Hepatocyte (in vitro differentiated cells): ENCODE data around the gene KIF18B. TPM values are rescaled to one million over a fixed set of nuclear protein-coding genes. Genes with fewer than 3 reads are reported as not detected.

Source experiments
- DNase-seq: peaks from one replicate; pipeline ENCODE4 v3.0.0-alpha.2; 2016; ENCODE audit warnings: low spot score
- H2AFZ ChIP-seq: fragments of 200-600 bp; sonication (generic); 2 replicates; pipeline ENCODE4 v1.6.0; 2016; ENCODE audit warnings: antibody characterized with exemption, mild to moderate bottlenecking
- H3K27ac ChIP-seq: fragments of 200-600 bp; sonication (generic); 2 replicates; pipeline ENCODE4 v1.5.1; 2016; ENCODE audit warnings: mild to moderate bottlenecking
- H3K27me3 ChIP-seq: fragments of 200-600 bp; sonication (generic); 2 replicates; pipeline ENCODE4 v1.6.1; 2016
- H3K36me3 ChIP-seq: fragments of 200-600 bp; sonication (generic); replicated peaks from 2 replicates; pipeline ENCODE4 v1.5.1; 2016; ENCODE audit warnings: low read depth; ENCODE audit not compliant: insufficient read depth
- H3K4me1 ChIP-seq: fragments of 200-600 bp; sonication (generic); 2 replicates; pipeline ENCODE4 v1.5.1; 2016; ENCODE audit warnings: mild to moderate bottlenecking, moderate library complexity; ENCODE audit not compliant: insufficient read depth
- H3K4me2 ChIP-seq: fragments of 200-600 bp; sonication (generic); 2 replicates; pipeline ENCODE4 v1.6.0; 2016
- H3K4me3 ChIP-seq: fragments of 200-600 bp; sonication (generic); 2 replicates; pipeline ENCODE4 v1.5.1; 2016; ENCODE audit warnings: mild to moderate bottlenecking
- H3K79me2 ChIP-seq: fragments of 200-600 bp; sonication (generic); 2 replicates; pipeline ENCODE4 v1.6.0; 2017; ENCODE audit warnings: mild to moderate bottlenecking
- H3K9me2 ChIP-seq: fragments of 200-600 bp; sonication (generic); replicated peaks from 2 replicates; pipeline ENCODE4 v1.6.0; 2017; ENCODE audit warnings: mild to moderate bottlenecking; ENCODE audit not compliant: insufficient read depth
- H3K9me3 ChIP-seq: fragments of 200-600 bp; sonication (generic); 2 replicates; pipeline ENCODE4 v1.5.1; 2016; ENCODE audit warnings: low read depth, mild to moderate bottlenecking
- H4K20me1 ChIP-seq: fragments of 200-600 bp; sonication (generic); 2 replicates; pipeline ENCODE4 v1.6.0; 2016; ENCODE audit warnings: mild to moderate bottlenecking; ENCODE audit not compliant: insufficient read depth, poor library complexity, severe bottlenecking
- EZH2 ChIP-seq: fragments of 200-600 bp; sonication (generic); IDR thresholded peaks from 2 replicates; pipeline ENCODE4 v1.6.1; 2016; ENCODE audit warnings: antibody characterized with exemption, mild to moderate bottlenecking, borderline replicate concordance
- EZH2phosphoT487 ChIP-seq: fragments of 200-600 bp; sonication (generic); IDR thresholded peaks from one replicate; pipeline ENCODE4 v1.6.1; 2018; ENCODE audit warnings: antibody characterized with exemption, mild to moderate bottlenecking, low read depth, moderate library complexity; ENCODE audit not compliant: unreplicated experiment, severe bottlenecking
- WGBS: methylation state at CpG from one replicate; pipeline ENCODE4 v1.1.6; 2016; ENCODE audit warnings: low lambda C conversion rate; ENCODE audit errors: missing lambda C conversion rate; 5-methylcytosine and 5-hydroxymethylcytosine counted together
- polyA plus RNA-seq: library from polyadenylated mRNA; unstranded; fragments of >200 nt; fragmentation: Nextera tagmentation; extraction: Ambion mirVana; gene quantifications from 2 replicates; pipeline ENCODE4 v1.2.1, GENCODE V29; 2016
- total RNA-seq: library from RNA; depleted of rRNA; stranded (reverse); fragments of >200 nt; gene quantifications from 2 replicates; pipeline ENCODE4 v1.2.3, GENCODE V29; 2014
- TF ChIP-seq, protein P1 (sequence below): fragments of 200-600 bp; sonication (generic); IDR thresholded peaks from 2 replicates; pipeline ENCODE4 v1.5.1; 2016; ENCODE audit warnings: antibody characterized with exemption, mild to moderate bottlenecking; ENCODE audit not compliant: poor library complexity

The KIF18B gene
- total and polyA plus RNA-seq, 2 experiments from 2014 or later, result 1.8 to 4.3 TPM

DNA sequence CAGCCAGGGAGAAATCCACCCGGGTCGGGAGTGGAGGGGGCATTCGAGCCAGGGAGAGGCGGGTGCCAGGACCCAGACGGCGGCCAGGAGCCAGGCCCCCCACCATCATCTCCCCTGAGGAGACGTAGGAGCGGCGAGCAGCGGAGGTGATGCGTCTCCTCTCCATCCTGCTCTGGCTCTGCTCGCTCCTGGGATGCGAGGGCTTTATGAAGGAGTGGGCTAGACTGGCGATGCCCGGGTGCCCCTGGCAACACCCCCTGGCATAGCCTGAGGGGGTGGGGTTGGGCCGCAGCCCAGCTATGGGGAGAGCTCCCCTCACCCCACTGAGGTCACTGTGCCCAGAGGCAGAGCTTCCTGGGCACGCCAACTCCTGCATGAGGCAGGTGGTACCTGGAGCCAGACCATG, 32.2 kb downstream of the KIF18B start, which contains the start of gene GFAP:
GFAP (minus strand) TSS at position 180 of the 406 bp plus-strand sequence; CDS start at position 166, 14 bp downstream.
- peak; percentile 4 for DNase-seq
- no peaks in the 10 kb centered on the region for H3K79me2 ChIP-seq
- H3K9me2 ChIP-seq, result no peaks in the 10 kb centered on the region
- no peaks in the 10 kb centered on the region for H4K20me1 ChIP-seq
- H3K36me3 ChIP-seq, result no peaks in the 10 kb centered on the region
- H3K4me3 ChIP-seq, result no peak within 1 kb of the TSS
- no peak within 1 kb of the TSS for H3K4me2 ChIP-seq
- peaks cover 6% of the 10 kb centered on the region for H3K27me3 ChIP-seq
- no peaks in the 10 kb centered on the region for H3K9me3 ChIP-seq
- WGBS, result 87% methylated on average over 12 of the region's 17 CpGs
- peaks cover 9% of the 10 kb centered on the region for H3K4me1 ChIP-seq
- no peak for TF ChIP-seq EZH2phosphoT487
- TF ChIP-seq, protein P1, sequence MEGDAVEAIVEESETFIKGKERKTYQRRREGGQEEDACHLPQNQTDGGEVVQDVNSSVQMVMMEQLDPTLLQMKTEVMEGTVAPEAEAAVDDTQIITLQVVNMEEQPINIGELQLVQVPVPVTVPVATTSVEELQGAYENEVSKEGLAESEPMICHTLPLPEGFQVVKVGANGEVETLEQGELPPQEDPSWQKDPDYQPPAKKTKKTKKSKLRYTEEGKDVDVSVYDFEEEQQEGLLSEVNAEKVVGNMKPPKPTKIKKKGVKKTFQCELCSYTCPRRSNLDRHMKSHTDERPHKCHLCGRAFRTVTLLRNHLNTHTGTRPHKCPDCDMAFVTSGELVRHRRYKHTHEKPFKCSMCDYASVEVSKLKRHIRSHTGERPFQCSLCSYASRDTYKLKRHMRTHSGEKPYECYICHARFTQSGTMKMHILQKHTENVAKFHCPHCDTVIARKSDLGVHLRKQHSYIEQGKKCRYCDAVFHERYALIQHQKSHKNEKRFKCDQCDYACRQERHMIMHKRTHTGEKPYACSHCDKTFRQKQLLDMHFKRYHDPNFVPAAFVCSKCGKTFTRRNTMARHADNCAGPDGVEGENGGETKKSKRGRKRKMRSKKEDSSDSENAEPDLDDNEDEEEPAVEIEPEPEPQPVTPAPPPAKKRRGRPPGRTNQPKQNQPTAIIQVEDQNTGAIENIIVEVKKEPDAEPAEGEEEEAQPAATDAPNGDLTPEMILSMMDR, result no peak
- TF ChIP-seq EZH2, result no peak
- no peak within 1 kb of the TSS for H2AFZ ChIP-seq
- no peak within 1 kb of the TSS for H3K27ac ChIP-seq

DNA sequence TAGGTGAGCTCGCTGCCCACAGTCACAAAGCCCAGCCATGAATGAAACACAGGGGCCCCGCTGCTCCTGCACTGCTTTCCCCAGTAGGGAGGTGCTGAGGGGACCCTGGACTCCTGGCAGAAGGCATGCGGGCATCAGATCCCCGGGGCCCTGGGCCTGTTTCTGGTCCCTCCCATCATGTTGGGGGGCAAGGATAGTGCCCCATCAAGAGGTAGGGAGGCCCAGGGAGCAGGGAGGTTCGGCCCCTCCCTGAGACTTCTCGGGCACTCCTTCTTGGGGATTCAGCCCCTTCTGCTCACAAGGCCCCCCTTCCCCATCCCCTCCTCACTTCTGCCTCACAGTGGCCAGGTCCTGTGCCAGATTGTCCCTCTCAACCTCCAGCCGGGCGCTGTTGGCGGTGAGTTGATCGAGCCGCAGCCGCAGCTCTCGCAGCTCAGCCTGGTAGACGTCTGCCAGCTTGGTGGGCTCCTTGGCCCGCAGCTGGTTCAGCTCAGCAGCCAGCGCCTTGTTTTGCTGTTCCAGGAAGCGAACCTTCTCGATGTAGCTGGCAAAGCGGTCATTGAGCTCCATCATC, 32.8 kb downstream of the KIF18B start:
- peaks cover 4% of the 10 kb centered on the region for H3K27me3 ChIP-seq
- WGBS, result 93% methylated on average over 19 of the region's 19 CpGs
- no peaks in the 10 kb centered on the region for H3K9me2 ChIP-seq

DNA sequence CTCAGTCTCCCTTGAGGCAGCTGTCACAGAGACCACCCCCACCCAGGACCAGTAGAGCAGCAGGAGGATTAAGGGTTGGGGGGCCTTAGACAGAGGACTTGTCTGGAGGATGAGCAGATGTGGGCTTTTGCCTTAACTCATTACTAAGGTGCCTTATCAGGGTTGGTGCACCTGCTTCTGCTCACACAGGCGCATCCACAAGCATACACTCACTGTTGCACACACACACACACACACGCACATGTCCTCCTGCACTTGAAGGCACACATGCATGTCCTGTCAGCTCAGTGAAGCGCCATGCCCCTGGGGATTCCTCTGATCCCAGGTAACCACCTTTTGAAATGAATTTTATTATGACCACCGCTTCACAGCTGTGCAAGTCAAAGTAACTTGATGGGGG, 33.4 kb downstream of the KIF18B start:
- H2AFZ ChIP-seq, result no peak overlapping the region
- DNase-seq, result no peak
- no peak overlapping the region for H3K27ac ChIP-seq
- no peaks in the 10 kb centered on the region for H3K36me3 ChIP-seq
- no peak overlapping the region for H3K4me2 ChIP-seq
- H3K4me1 ChIP-seq, result peaks cover 9% of the 10 kb centered on the region
- no peaks in the 10 kb centered on the region for H3K9me2 ChIP-seq
- TF ChIP-seq, protein P1, result no peak
- TF ChIP-seq EZH2 (no peak), EZH2phosphoT487 (no peak)
- no peaks in the 10 kb centered on the region for H4K20me1 ChIP-seq
- no peaks in the 10 kb centered on the region for H3K79me2 ChIP-seq
- H3K27me3 ChIP-seq, result peaks cover 4% of the 10 kb centered on the region
- WGBS, result 91% methylated on average over 4 of the region's 4 CpGs
- H3K9me3 ChIP-seq, result no peaks in the 10 kb centered on the region
- H3K4me3 ChIP-seq, result no peak overlapping the region

More for the DNA sequence above, 32.8 kb downstream of the KIF18B start:
- no peaks in the 10 kb centered on the region for H3K79me2 ChIP-seq
- H3K27ac ChIP-seq, result no peak overlapping the region
- peak; percentile 2 for DNase-seq
- H3K9me3 ChIP-seq, result no peaks in the 10 kb centered on the region
- H3K36me3 ChIP-seq, result no peaks in the 10 kb centered on the region
- no peak overlapping the region for H2AFZ ChIP-seq
- H3K4me3 ChIP-seq, result no peak overlapping the region
- no peaks in the 10 kb centered on the region for H4K20me1 ChIP-seq
- no peak overlapping the region for H3K4me2 ChIP-seq
- peaks cover 9% of the 10 kb centered on the region for H3K4me1 ChIP-seq
- TF ChIP-seq EZH2 (no peak), EZH2phosphoT487 (no peak)
- TF ChIP-seq, protein P1, result no peak

DNA sequence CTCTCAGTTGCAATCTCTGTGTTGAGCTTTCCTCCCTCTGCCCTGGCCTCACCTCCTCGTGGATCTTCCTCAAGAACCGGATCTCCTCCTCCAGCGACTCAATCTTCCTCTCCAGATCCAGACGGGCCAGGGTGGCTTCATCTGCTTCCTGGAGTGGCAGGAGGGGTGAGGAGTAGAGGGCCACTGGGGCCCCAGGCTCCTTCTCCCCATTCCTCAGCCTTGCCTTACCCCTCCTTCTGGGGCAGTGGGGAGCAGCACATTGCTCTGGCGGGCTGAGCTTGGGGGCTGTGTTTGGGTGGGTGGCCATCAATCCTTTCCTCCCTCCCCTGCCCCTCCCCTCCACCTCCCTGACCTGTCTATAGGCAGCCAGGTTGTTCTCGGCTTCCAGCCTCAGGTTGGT, 33.9 kb downstream of the KIF18B start:
- no peak for TF ChIP-seq EZH2
- TF ChIP-seq, protein P1, result no peak
- no peak for TF ChIP-seq EZH2phosphoT487
- no peaks in the 10 kb centered on the region for H3K36me3 ChIP-seq
- no peaks in the 10 kb centered on the region for H4K20me1 ChIP-seq
- H3K4me3 ChIP-seq, result no peak overlapping the region
- no peak for DNase-seq
- no peaks in the 10 kb centered on the region for H3K9me2 ChIP-seq
- H3K9me3 ChIP-seq, result no peaks in the 10 kb centered on the region
- H3K27me3 ChIP-seq, result peaks cover 4% of the 10 kb centered on the region
- no peaks in the 10 kb centered on the region for H3K79me2 ChIP-seq
- H3K4me2 ChIP-seq, result no peak overlapping the region
- peaks cover 9% of the 10 kb centered on the region for H3K4me1 ChIP-seq
- no peak overlapping the region for H2AFZ ChIP-seq
- WGBS, result 64% methylated on average over 6 of the region's 6 CpGs
- H3K27ac ChIP-seq, result no peak overlapping the region
